C4-2B (cell line): ENCODE data around the gene FANCF.

Experiments
- CTCF ChIP-seq: fragments of 450-650 bp; conservative IDR thresholded peaks from 2 replicates; pipeline ENCODE4 v1.5.1; 2017; ENCODE audit warnings: mild to moderate bottlenecking
- ZFX ChIP-seq: fragments of 450-650 bp; IDR thresholded peaks from 2 replicates; pipeline ENCODE4 v1.6.1; 2017

GRCh38 chr11:22581354-22582150 is 44.1 kb downstream of the FANCF start:
- TF ChIP-seq CTCF (no peak), ZFX (no peak)
